Body of pancreas (tissue), 4 donors: ENCODE results near the gene USP10.

Source experiments
- CTCF ChIP-seq, 7 experiments: fragments of 450-650 bp in 4 of 7; fragments of 200-600 bp in 3 of 7; sonication (generic) in 3 of 7; IDR thresholded peaks; one replicate each; pipeline ENCODE4 v1.5.1; 2016 to 2019; ENCODE audit warnings: antibody characterized with exemption in 7 of 7
- POLR2A ChIP-seq, 3 donors: fragments of 450-650 bp; IDR thresholded peaks; one replicate each; pipeline ENCODE4 v1.6.1; 2016; ENCODE audit warnings: antibody characterized with exemption in 3 of 3, mild to moderate bottlenecking in 2 of 3

GRCh38 chr16:84785843-84786581 lies 86.2 kb downstream of the USP10 start:
- TF ChIP-seq CTCF (IDR thresholded peaks at IDR 0.05) (no peak), POLR2A (IDR thresholded peaks at IDR 0.05) (no peak)
